HFFc6 (cell line): ENCODE results near the gene CACHD1. TPM values are rescaled to one million over a fixed set of nuclear protein-coding genes. Genes with fewer than 3 reads are reported as not detected.
"Not testable (repeated sequence)": the region's sequence is repeated elsewhere in the genome, so short reads cannot be mapped to it uniquely, and the experiment has no call there.

ENCODE experiments used
- DNase-seq: peaks from one replicate; pipeline ENCODE4 v3.0.0-alpha.2; 2018
- H3K27ac Mint-ChIP-seq: 2 replicates; pipeline ENCODE4 v1.8.0; 2020; ENCODE audit warnings: mild to moderate bottlenecking, mixed read lengths
- H3K27me3 Mint-ChIP-seq: 2 replicates; pipeline ENCODE4 v1.8.0; 2021; ENCODE audit warnings: mild to moderate bottlenecking, moderate library complexity, mixed read lengths; ENCODE audit not compliant: insufficient read depth
- H3K36me3 Mint-ChIP-seq: 2 replicates; pipeline ENCODE4 v1.8.0; 2021; ENCODE audit warnings: low read depth, mixed read lengths
- H3K4me1 Mint-ChIP-seq: 2 replicates; pipeline ENCODE4 v1.8.0; 2020; ENCODE audit warnings: low read depth, mixed read lengths
- H3K4me3 Mint-ChIP-seq: 2 replicates; pipeline ENCODE4 v1.8.0; 2020; ENCODE audit warnings: mild to moderate bottlenecking, moderate library complexity, mixed read lengths
- H3K9me3 Mint-ChIP-seq: 2 replicates; pipeline ENCODE4 v1.8.0; 2020; ENCODE audit warnings: mild to moderate bottlenecking, mixed read lengths
- total RNA-seq, 6 experiments: library from RNA; stranded (reverse); fragmentation: NEBNext Ultra II Directional; extraction: Animal tissue kit (Norgen Biotek cat#: 25700); gene quantifications; 2 replicates in 1 of 6; 3 replicates in 5 of 6; pipeline ENCODE4 v1.2.3, GENCODE V29; 2021
- TF ChIP-seq, protein P1 (sequence below): fragments of 200-600 bp; sonication (generic); IDR thresholded peaks from 2 replicates; pipeline ENCODE4 v1.5.0; 2021; ENCODE audit warnings: antibody characterized with exemption, mild to moderate bottlenecking

CACHD1 gene
- total RNA-seq, 6 experiments from 2014 or later, result 3.9 to 5.5 (median 5.1) TPM

DNA sequence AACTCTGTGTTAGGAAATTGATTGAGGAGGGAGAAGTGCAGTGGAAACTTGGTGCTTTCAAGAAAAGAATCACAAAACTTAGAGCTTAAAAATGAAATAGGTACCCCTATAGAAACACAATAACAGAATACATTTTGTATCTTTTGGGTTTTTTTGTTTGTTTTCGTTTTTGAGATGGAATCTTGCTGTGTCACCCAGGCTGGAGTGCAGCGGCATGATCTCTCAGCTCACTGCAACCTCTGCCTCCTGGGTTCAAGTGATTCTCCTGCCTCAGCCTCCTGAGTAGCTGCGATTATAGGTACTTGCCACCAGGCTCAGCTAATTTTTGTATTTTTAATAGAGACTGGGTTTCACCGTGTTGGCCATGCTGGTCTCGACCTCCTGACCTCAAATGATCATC lies 223.5 kb downstream of the CACHD1 start:
- peaks cover 14% of the 10 kb centered on the region for H3K4me1 Mint-ChIP-seq
- H3K36me3 Mint-ChIP-seq, result no peaks in the 10 kb centered on the region
- H3K9me3 Mint-ChIP-seq, result no peaks in the 10 kb centered on the region
- H3K27me3 Mint-ChIP-seq, result peaks cover 2% of the 10 kb centered on the region; the same call in 1 of the 2 replicates
- no peak for DNase-seq
- TF ChIP-seq, protein P1, sequence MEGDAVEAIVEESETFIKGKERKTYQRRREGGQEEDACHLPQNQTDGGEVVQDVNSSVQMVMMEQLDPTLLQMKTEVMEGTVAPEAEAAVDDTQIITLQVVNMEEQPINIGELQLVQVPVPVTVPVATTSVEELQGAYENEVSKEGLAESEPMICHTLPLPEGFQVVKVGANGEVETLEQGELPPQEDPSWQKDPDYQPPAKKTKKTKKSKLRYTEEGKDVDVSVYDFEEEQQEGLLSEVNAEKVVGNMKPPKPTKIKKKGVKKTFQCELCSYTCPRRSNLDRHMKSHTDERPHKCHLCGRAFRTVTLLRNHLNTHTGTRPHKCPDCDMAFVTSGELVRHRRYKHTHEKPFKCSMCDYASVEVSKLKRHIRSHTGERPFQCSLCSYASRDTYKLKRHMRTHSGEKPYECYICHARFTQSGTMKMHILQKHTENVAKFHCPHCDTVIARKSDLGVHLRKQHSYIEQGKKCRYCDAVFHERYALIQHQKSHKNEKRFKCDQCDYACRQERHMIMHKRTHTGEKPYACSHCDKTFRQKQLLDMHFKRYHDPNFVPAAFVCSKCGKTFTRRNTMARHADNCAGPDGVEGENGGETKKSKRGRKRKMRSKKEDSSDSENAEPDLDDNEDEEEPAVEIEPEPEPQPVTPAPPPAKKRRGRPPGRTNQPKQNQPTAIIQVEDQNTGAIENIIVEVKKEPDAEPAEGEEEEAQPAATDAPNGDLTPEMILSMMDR, result no peak
- no peak overlapping the region for H3K27ac Mint-ChIP-seq
- H3K4me3 Mint-ChIP-seq, result no peak overlapping the region

DNA sequence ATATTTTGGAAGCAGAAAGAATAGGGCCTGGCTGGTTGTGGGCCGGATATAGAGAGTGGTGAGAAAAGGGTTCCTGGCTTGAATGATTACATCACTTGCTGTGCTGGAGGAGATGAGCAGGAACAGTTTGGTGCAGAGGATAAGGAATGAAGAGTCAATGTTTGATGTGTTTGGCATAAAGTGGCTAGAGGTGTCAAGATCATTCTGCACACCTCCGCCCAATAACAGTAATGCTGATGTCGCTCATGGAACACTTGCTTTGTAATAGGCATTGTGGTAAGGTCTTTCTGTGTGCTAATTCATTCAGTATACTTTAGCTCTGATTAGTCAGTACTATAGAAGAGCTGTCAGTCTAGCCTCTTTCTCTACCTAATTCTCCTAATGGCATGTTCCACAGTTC lies 226.9 kb downstream of the CACHD1 start:
- Mint-ChIP-seq H3K4me3 (no peak overlapping the region), H3K27ac (no peak overlapping the region), H3K36me3 (no peaks in the 10 kb centered on the region), H3K9me3 (no peaks in the 10 kb centered on the region), H3K27me3 (peaks cover 4% of the 10 kb centered on the region), H3K4me1 (peaks cover 3% of the 10 kb centered on the region)
- no peak for DNase-seq
- TF ChIP-seq, protein P1, result no peak

- no peak overlapping the region for H3K4me3 Mint-ChIP-seq
- H3K27me3 Mint-ChIP-seq, result peaks cover 4% of the 10 kb centered on the region
- no peaks in the 10 kb centered on the region for H3K4me1 Mint-ChIP-seq
- no peak overlapping the region for H3K27ac Mint-ChIP-seq
- H3K36me3 Mint-ChIP-seq, result no peaks in the 10 kb centered on the region
- H3K9me3 Mint-ChIP-seq, result no peaks in the 10 kb centered on the region
- DNase-seq, result no peak
- TF ChIP-seq, protein P1, result no peak
Observed at GRCh38 chr1:64699327-64699726, 229.4 kb downstream of the CACHD1 start.

GRCh38 chr1:64701071-64701470 lies 231.1 kb downstream of the CACHD1 start:
- H3K4me1 Mint-ChIP-seq, result no peaks in the 10 kb centered on the region
- H3K36me3 Mint-ChIP-seq, result no peaks in the 10 kb centered on the region
- H3K9me3 Mint-ChIP-seq, result no peaks in the 10 kb centered on the region
- no peak for DNase-seq
- H3K27ac Mint-ChIP-seq, result no peak overlapping the region
- peaks cover 4% of the 10 kb centered on the region for H3K27me3 Mint-ChIP-seq
- TF ChIP-seq, protein P1, result no peak
- no peak overlapping the region for H3K4me3 Mint-ChIP-seq

GRCh38 chr1:64701886-64702285 lies 232.0 kb downstream of the CACHD1 start:
- H3K9me3 Mint-ChIP-seq, result no peaks in the 10 kb centered on the region
- H3K4me3 Mint-ChIP-seq, result no peak overlapping the region
- H3K36me3 Mint-ChIP-seq, result no peaks in the 10 kb centered on the region
- TF ChIP-seq, protein P1, result no peak
- H3K27ac Mint-ChIP-seq, result no peak overlapping the region
- peaks cover 4% of the 10 kb centered on the region for H3K27me3 Mint-ChIP-seq
- no peak for DNase-seq
- no peaks in the 10 kb centered on the region for H3K4me1 Mint-ChIP-seq

DNA sequence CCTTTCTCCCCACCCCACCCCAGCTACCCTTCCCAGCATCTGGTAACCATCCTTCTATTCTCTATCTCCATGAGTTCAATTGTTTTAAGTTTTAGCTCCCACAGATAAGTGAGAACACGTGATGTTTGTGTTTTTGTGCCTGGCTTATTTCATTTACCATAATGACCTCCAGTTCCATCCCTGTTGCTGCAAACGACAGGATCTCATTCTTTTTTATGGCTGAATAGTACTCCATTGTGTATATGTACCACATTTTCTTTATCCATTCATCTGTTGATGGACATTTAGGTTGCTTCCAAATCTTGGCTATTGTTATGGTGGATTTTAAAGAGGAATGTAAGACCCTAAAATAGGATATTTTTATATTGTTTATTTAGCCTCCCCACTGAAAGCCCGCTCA lies 232.7 kb downstream of the CACHD1 start:
- not testable (repeated sequence) for H3K27me3 Mint-ChIP-seq, H3K36me3 Mint-ChIP-seq, H3K4me3 Mint-ChIP-seq, DNase-seq, H3K27ac Mint-ChIP-seq, H3K4me1 Mint-ChIP-seq, H3K9me3 Mint-ChIP-seq
